GM23248 (cell line): ENCODE results near the gene AGFG1.

ENCODE experiments used
- EZH2 ChIP-seq: fragments of 200-600 bp; sonication (generic); IDR thresholded peaks from 2 replicates; pipeline ENCODE4 v1.6.1; 2018; ENCODE audit warnings: antibody characterized with exemption, mild to moderate bottlenecking; ENCODE audit not compliant: insufficient read depth, poor library complexity, severe bottlenecking
- EZH2phosphoT487 ChIP-seq: fragments of 200-600 bp; sonication (generic); IDR thresholded peaks from 2 replicates; pipeline ENCODE4 v1.6.1; 2018; ENCODE audit warnings: antibody characterized with exemption, moderate library complexity, mild to moderate bottlenecking, low read depth; ENCODE audit not compliant: insufficient read depth

- TF ChIP-seq EZH2 (no peak), EZH2phosphoT487 (no peak)
These were observed 39.4 kb downstream of the AGFG1 start for GRCh38 chr2:227511239-227511930.
